SK-N-MC (cell line): Measurements from ENCODE around the gene ATG5.

Experiments
- EZH2 ChIP-seq: fragments of 200-600 bp; sonication (generic); IDR thresholded peaks from one replicate; pipeline ENCODE4 v1.6.1; 2017; ENCODE audit warnings: antibody characterized with exemption
- POLR2AphosphoS5 ChIP-seq: IDR thresholded peaks from 2 replicates; pipeline ENCODE4 v1.6.1; 2012; ENCODE audit warnings: mild to moderate bottlenecking, low read depth, low read length, borderline replicate concordance

GRCh38 chr6:106215608-106216007 lies 110.0 kb downstream of the ATG5 start:
- TF ChIP-seq EZH2: no peak
- no peak for TF ChIP-seq POLR2AphosphoS5
